Prostate gland (tissue), 2 donors: ENCODE results near the gene KLF18.

Experiments used
- POLR2A ChIP-seq: fragments of 450-650 bp; IDR thresholded peaks from one replicate; pipeline ENCODE4 v1.6.1; 2016; ENCODE audit warnings: antibody characterized with exemption, mild to moderate bottlenecking
- TF ChIP-seq, protein P1 (sequence below), 4 experiments: fragments of 200-600 bp in 2 of 4; fragments of 450-650 bp in 2 of 4; sonication (generic) in 2 of 4; IDR thresholded peaks; 1 replicate in 3 of 4; 2 replicates in 1 of 4; pipeline ENCODE4 v1.5.1; 2016 to 2019; ENCODE audit warnings: antibody characterized with exemption in 4 of 4, mild to moderate bottlenecking in 2 of 4, moderate library complexity in 2 of 4

DNA sequence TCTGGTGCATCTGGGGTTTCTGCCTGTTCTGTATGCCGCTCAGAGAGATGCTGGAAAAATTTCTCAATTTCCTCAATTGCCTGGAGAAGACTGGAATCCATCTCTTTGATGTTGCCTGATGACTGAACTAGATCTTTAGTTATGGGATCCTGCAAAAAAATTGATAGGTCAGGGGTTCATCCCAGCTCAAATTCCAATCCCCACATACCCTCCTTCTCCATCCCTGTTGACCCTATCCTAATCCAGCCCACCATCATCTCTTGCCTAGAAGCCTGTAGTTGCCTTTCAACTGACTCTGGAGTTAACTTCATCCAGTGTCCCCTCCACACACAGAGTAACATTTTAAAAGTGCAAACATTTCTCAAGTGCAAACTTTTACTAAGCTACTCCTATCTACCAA, at the start of gene KLF18:
- no peak for TF ChIP-seq POLR2A
- TF ChIP-seq, protein P1, sequence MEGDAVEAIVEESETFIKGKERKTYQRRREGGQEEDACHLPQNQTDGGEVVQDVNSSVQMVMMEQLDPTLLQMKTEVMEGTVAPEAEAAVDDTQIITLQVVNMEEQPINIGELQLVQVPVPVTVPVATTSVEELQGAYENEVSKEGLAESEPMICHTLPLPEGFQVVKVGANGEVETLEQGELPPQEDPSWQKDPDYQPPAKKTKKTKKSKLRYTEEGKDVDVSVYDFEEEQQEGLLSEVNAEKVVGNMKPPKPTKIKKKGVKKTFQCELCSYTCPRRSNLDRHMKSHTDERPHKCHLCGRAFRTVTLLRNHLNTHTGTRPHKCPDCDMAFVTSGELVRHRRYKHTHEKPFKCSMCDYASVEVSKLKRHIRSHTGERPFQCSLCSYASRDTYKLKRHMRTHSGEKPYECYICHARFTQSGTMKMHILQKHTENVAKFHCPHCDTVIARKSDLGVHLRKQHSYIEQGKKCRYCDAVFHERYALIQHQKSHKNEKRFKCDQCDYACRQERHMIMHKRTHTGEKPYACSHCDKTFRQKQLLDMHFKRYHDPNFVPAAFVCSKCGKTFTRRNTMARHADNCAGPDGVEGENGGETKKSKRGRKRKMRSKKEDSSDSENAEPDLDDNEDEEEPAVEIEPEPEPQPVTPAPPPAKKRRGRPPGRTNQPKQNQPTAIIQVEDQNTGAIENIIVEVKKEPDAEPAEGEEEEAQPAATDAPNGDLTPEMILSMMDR (IDR thresholded peaks at IDR 0.05) = no peak
